HG02642 (cell line): ENCODE data around the gene PBX1.
A peak's percentile ranks its signal among the peaks of the same experiment; 100 is the strongest.

Source experiments
- ATAC-seq: cut with Tn5 transposase; IDR thresholded peaks from one replicate; pipeline ENCODE4 v1.9.1; 2021; ENCODE audit warnings: mild to moderate bottlenecking; ENCODE audit not compliant: unreplicated experiment, poor library complexity

Gene PBX1

GRCh38 chr1:164768619-164769018, 209.6 kb downstream of the PBX1 start:
- ATAC-seq: no peak

- no peak for ATAC-seq
These were observed 210.6 kb downstream of the PBX1 start for GRCh38 chr1:164769486-164770130.

GRCh38 chr1:164770131-164770529, 211.1 kb downstream of the PBX1 start:
- no peak for ATAC-seq

GRCh38 chr1:164771041-164771618, 212.1 kb downstream of the PBX1 start:
- no peak for ATAC-seq

GRCh38 chr1:164771619-164772361, 212.8 kb downstream of the PBX1 start:
- ATAC-seq: no peak

GRCh38 chr1:164772635-164773034, 213.7 kb downstream of the PBX1 start:
- peak; percentile 86 for ATAC-seq

GRCh38 chr1:164773102-164773501, 214.1 kb downstream of the PBX1 start:
- no peak for ATAC-seq

- no peak for ATAC-seq
These were observed 215.4 kb downstream of the PBX1 start for GRCh38 chr1:164774413-164774812.

GRCh38 chr1:164774819-164775654, 216.1 kb downstream of the PBX1 start:
- ATAC-seq: no peak

GRCh38 chr1:164777518-164777917, 218.5 kb downstream of the PBX1 start:
- no peak for ATAC-seq

GRCh38 chr1:164779376-164779775, 220.4 kb downstream of the PBX1 start:
- no peak for ATAC-seq

- no peak for ATAC-seq
These were observed 221.3 kb downstream of the PBX1 start for GRCh38 chr1:164780111-164780812.

- ATAC-seq: no peak
These were observed 221.9 kb downstream of the PBX1 start for GRCh38 chr1:164780863-164781262.

GRCh38 chr1:164781972-164782371, 223.0 kb downstream of the PBX1 start:
- ATAC-seq: no peak

GRCh38 chr1:164783778-164784555, 225.0 kb downstream of the PBX1 start:
- no peak for ATAC-seq

GRCh38 chr1:164784960-164785359, 226.0 kb downstream of the PBX1 start:
- ATAC-seq: no peak

GRCh38 chr1:164785841-164786534, 227.0 kb downstream of the PBX1 start:
- no peak for ATAC-seq

GRCh38 chr1:164786980-164787833, 228.2 kb downstream of the PBX1 start:
- peak; percentile 99 for ATAC-seq
